Activated CD8-positive, alpha-beta memory T cell treated with anti-CD3 and anti-CD28 coated beads, Interleukin-2, amount 10 ng/mL, durations not matched to agents 7 days and 5 days (primary cell): ENCODE measurements around the gene SLC37A1. TPM values are rescaled to one million over a fixed set of nuclear protein-coding genes. Genes with fewer than 3 reads are reported as not detected.

ENCODE experiments used
- ATAC-seq: fragments of 150-1000 bp; cut with Tn5 transposase; one replicate; pipeline ENCODE4 v1.10.0; 2021; ENCODE audit warnings: moderate library complexity
- CTCF ChIA-PET: fragments of 350-600 bp; sonication (Branson Sonifier 250); formaldehyde crosslinking; loops from one replicate; lab custom pipeline; 2021; ENCODE audit warnings: antibody characterized with exemption; lab: Charles Lee
- DNase-seq: peaks from one replicate; pipeline ENCODE4 v3.0.0-alpha.2; 2020
- H3K27ac Mint-ChIP-seq: one replicate; pipeline ENCODE4 v1.8.0; 2021; ENCODE audit warnings: mild to moderate bottlenecking, mixed read lengths
- H3K27me3 Mint-ChIP-seq: one replicate; pipeline ENCODE4 v1.8.0; 2021; ENCODE audit warnings: mixed read lengths
- H3K36me3 Mint-ChIP-seq: one replicate; pipeline ENCODE4 v1.8.0; 2021; ENCODE audit warnings: mild to moderate bottlenecking, mixed read lengths
- H3K4me1 Mint-ChIP-seq: one replicate; pipeline ENCODE4 v1.8.0; 2021; ENCODE audit warnings: mixed read lengths
- H3K4me3 Mint-ChIP-seq: one replicate; pipeline ENCODE4 v1.8.0; 2021; ENCODE audit warnings: mild to moderate bottlenecking, moderate library complexity, mixed read lengths
- H3K9me3 Mint-ChIP-seq: one replicate; pipeline ENCODE4 v1.8.0; 2022; ENCODE audit warnings: low read depth, mixed read lengths
- total RNA-seq, 2 experiments: library from RNA; stranded (reverse); gene quantifications; one replicate each; pipeline ENCODE4 v1.2.3, GENCODE V29; 2021

The SLC37A1 gene
- total RNA-seq, 2 experiments from 2014 or later = 14.0 to 14.8 TPM

DNA sequence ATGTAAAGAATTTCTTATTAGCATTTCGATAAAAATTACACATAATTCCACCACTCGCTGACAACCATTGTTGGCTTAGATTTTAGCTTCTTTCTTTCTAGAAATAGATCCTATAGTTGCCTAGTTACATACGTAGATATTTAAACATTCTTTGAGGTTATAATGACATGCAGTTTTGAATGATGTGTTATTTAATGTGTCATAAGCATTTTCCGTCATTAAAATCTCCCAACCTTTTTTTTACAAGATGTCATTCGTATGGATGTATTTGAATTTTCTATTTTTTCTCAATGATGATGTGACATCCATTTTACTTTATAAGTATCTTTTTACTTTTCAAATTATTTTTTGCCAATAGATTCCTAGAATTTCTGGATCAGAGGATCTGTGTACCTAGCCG is 44.7 kb downstream of the SLC37A1 start:
- Mint-ChIP-seq H3K9me3 (no peaks in the 10 kb centered on the region), H3K4me3 (no peak overlapping the region), H3K36me3 (no peaks in the 10 kb centered on the region), H3K4me1 (peaks cover 2% of the 10 kb centered on the region), H3K27ac (no peak overlapping the region), H3K27me3 (no peaks in the 10 kb centered on the region)
- CTCF ChIA-PET = interaction anchor here (1.2 kb wide), 1 partner anchor 248 kb away, joined by 3 read pairs; no protein-coding TSS in a partner anchor
- DNase-seq (no peak), ATAC-seq (no peak)

DNA sequence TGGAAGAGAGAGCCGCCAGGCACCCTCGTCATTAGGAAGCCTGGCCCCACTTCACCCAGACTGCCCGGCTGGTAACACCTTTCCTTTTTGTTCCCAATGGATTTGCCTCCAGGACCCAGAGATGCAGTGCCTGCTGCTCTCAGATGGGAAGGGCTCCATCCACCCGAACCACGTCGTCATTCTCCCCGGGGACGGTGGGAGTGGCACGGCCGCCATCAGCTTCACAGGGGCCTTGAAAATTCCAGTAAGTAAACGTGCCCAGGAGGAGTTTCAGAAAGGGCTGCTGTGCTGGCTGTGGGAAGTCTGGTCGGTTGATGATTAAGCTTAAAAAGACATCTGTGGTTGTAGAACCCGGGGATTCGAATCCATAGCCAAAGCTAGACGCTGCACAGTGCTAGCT is 45.2 kb downstream of the SLC37A1 start:
- CTCF ChIA-PET = interaction anchor here (1.2 kb wide), 1 partner anchor 249 kb away, joined by 3 read pairs; no protein-coding TSS in a partner anchor

DNA sequence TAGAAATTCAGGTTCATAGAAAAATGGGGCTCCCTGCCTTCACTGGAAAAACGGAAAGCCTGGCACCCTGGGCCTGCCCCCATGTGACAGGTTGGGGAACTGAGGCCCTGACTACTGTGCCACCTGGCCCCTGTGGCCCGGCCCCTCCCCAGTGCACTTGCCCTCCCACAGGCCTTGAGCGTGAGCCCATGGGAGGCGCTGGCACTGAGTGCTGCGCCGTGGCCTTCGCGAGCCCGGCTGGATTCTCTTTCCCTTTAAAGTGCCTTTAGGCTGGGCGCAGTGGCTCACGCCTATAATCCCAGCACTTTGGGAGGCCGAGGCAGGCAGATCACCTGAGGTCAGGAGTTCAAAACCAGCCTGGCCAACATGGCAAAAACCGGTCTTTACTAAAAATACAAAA is 45.7 kb downstream of the SLC37A1 start:
- Mint-ChIP-seq H3K4me1 (peaks cover 2% of the 10 kb centered on the region), H3K9me3 (no peaks in the 10 kb centered on the region), H3K27me3 (no peaks in the 10 kb centered on the region), H3K4me3 (no peak overlapping the region), H3K27ac (no peak overlapping the region), H3K36me3 (no peaks in the 10 kb centered on the region)
- DNase-seq = no peak
- CTCF ChIA-PET = no interaction called here
- ATAC-seq = no peak

More for the DNA sequence above, 45.2 kb downstream of the SLC37A1 start:
- ATAC-seq (no peak), DNase-seq (no peak)
- Mint-ChIP-seq H3K27me3 (no peaks in the 10 kb centered on the region), H3K36me3 (no peaks in the 10 kb centered on the region), H3K4me3 (no peak overlapping the region), H3K4me1 (peaks cover 2% of the 10 kb centered on the region), H3K27ac (no peak overlapping the region), H3K9me3 (no peaks in the 10 kb centered on the region)

GRCh38 chr21:42560517-42561179 is 47.0 kb downstream of the SLC37A1 start:
- no peaks in the 10 kb centered on the region for H3K9me3 Mint-ChIP-seq
- H3K36me3 Mint-ChIP-seq = no peaks in the 10 kb centered on the region
- H3K4me3 Mint-ChIP-seq = no peak overlapping the region
- no peak overlapping the region for H3K27ac Mint-ChIP-seq
- H3K27me3 Mint-ChIP-seq = no peaks in the 10 kb centered on the region
- ATAC-seq = no peak
- H3K4me1 Mint-ChIP-seq = peaks cover 2% of the 10 kb centered on the region
- no peak for DNase-seq
- CTCF ChIA-PET = no interaction called here

GRCh38 chr21:42561762-42562650 is 48.4 kb downstream of the SLC37A1 start:
- no peak for ATAC-seq
- CTCF ChIA-PET = interaction anchor here (1.1 to 1.2 kb wide), 2 partner anchors 18 to 94 kb away, joined by 3 read pairs; no protein-coding TSS in a partner anchor
- no peaks in the 10 kb centered on the region for H3K36me3 Mint-ChIP-seq
- H3K4me3 Mint-ChIP-seq = no peak overlapping the region
- no peaks in the 10 kb centered on the region for H3K9me3 Mint-ChIP-seq
- no peak overlapping the region for H3K27ac Mint-ChIP-seq
- no peak for DNase-seq
- H3K4me1 Mint-ChIP-seq = peaks cover 2% of the 10 kb centered on the region
- no peaks in the 10 kb centered on the region for H3K27me3 Mint-ChIP-seq

DNA sequence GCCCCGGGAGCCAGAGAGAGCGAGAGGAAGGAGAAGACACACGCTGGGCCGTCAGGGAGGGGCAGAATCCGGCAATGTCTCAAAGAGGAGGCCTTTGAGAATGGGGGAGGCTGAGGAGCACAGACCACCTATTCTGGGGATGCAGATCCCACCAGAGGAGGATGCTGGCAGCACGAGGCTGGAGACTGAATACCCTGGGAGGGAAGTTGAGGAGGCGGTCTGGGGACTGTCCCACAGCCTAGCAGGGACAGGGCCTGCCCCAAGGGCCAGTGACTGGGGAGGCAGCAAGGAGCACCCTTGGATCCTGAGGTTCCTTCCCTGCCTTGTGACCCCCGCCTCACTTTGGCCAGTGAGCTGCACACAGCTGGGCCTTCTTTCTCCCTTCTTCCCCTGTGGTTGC is 49.2 kb downstream of the SLC37A1 start:
- Mint-ChIP-seq H3K27ac (no peak overlapping the region), H3K36me3 (no peaks in the 10 kb centered on the region), H3K27me3 (no peaks in the 10 kb centered on the region), H3K4me1 (peaks cover 2% of the 10 kb centered on the region), H3K4me3 (no peak overlapping the region), H3K9me3 (no peaks in the 10 kb centered on the region)
- CTCF ChIA-PET = no interaction called here
- DNase-seq (no peak), ATAC-seq (no peak)

GRCh38 chr21:42563261-42563660 is 49.6 kb downstream of the SLC37A1 start:
- no peaks in the 10 kb centered on the region for H3K27me3 Mint-ChIP-seq
- no peaks in the 10 kb centered on the region for H3K36me3 Mint-ChIP-seq
- CTCF ChIA-PET = no interaction called here
- no peak overlapping the region for H3K27ac Mint-ChIP-seq
- no peak for DNase-seq
- no peak for ATAC-seq
- H3K4me1 Mint-ChIP-seq = peaks cover 2% of the 10 kb centered on the region
- no peaks in the 10 kb centered on the region for H3K9me3 Mint-ChIP-seq
- H3K4me3 Mint-ChIP-seq = no peak overlapping the region

GRCh38 chr21:42563686-42564085 is 50.0 kb downstream of the SLC37A1 start:
- CTCF ChIA-PET = no interaction called here
- Mint-ChIP-seq H3K4me1 (peaks cover 2% of the 10 kb centered on the region), H3K36me3 (no peaks in the 10 kb centered on the region), H3K9me3 (no peaks in the 10 kb centered on the region), H3K4me3 (no peak overlapping the region), H3K27me3 (no peaks in the 10 kb centered on the region), H3K27ac (no peak overlapping the region)
- ATAC-seq (no peak), DNase-seq (no peak)

DNA sequence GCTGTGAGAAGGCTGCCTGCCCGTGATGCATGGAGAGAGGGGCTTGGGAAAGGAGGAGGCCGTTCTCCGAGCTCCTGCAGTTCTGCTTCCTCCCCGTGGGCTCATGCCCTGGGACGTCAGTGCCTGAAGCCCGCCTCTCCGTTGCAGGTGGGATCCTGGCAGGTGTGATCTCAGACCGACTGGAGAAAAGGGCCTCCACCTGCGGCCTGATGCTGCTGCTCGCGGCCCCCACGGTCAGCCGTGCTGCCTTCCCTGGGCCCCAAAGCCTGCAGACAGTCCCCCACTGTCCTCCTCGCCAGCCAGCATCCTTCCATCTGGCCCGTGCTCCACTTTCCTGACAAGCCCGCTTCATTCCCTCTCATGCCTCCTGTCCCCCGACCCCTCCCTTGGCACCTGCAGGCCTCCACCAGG is 50.9 kb downstream of the SLC37A1 start:
- Mint-ChIP-seq H3K9me3 (no peaks in the 10 kb centered on the region), H3K27ac (no peak overlapping the region), H3K27me3 (no peaks in the 10 kb centered on the region), H3K4me1 (peaks cover 2% of the 10 kb centered on the region), H3K4me3 (no peak overlapping the region), H3K36me3 (no peaks in the 10 kb centered on the region)
- DNase-seq = peak; percentile 15
- CTCF ChIA-PET = interaction anchor here (0.9 kb wide), 1 partner anchor 1298 kb away, joined by 3 read pairs; no protein-coding TSS in a partner anchor
- ATAC-seq = no peak

DNA sequence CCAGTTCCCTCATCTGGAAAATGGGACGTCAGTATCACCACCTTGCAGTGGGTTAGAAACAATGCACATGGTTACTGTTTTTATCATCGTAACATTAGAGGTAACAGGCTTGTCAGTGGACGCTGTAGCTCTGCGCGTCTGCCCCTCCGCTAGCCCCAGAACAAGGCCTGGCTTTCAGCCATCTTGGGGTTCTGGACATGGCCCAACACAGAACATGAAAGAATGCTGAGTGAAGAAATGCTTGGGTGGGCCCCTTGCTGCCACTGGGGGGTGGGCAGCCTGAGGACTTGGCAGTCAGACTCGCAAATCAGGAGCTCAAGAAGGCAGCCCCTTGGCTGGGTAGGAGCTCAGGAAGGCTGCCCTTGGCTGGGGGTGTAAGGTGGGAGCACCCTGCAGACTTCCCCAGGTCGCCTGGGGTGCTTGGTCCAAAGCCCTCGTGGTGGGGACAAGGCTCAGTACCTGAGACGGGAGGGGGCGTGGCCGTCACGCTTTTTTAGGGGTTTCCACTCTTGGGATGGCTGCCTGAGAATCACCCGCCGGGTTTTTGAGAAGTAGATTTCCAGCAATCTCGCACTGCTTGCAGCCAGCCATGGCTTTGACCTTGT is 51.7 kb downstream of the SLC37A1 start:
- CTCF ChIA-PET = interaction anchor here (0.9 kb wide), 1 partner anchor 1299 kb away, joined by 3 read pairs; no protein-coding TSS in a partner anchor
- H3K9me3 Mint-ChIP-seq = no peaks in the 10 kb centered on the region
- no peak overlapping the region for H3K4me3 Mint-ChIP-seq
- peaks cover 2% of the 10 kb centered on the region for H3K4me1 Mint-ChIP-seq
- H3K27ac Mint-ChIP-seq = no peak overlapping the region
- H3K27me3 Mint-ChIP-seq = no peaks in the 10 kb centered on the region
- H3K36me3 Mint-ChIP-seq = no peaks in the 10 kb centered on the region
- ATAC-seq (no peak), DNase-seq (peak; percentile 27)

GRCh38 chr21:42565886-42566523 is 52.4 kb downstream of the SLC37A1 start:
- CTCF ChIA-PET = no interaction called here
- H3K36me3 Mint-ChIP-seq = no peaks in the 10 kb centered on the region

DNA sequence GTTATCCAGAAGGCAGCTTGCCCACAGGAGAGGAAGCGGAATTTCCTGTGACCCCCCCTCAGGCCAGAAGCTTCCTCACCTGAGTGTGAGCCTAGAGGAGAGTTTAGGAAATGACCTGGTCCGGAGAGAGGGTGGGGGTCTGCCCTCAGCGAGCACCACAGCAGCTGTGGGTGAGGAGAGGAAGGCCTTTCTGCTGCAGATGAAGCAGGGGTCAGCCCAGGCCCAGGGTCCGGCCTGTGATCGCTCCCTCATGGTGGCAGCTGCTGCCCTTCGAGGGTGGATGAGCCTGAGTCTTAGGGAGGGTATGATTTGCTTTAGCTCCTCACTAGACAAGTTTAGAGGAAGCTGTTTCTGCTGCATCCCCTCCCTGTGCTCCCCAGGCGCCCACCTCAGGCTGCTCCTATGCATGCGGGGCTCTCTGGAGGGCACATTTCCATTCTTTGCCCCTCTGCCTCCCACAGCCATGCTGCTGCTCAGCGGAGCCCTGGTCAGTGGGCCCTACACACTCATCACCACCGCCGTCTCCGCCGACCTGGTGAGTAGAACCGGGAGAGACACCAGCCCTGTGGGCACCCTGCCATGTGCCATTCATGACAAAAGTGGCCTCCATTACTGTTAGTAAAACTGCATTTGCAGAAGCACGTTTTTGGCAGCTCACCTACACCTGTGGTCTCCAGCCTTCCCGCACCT is 53.0 kb downstream of the SLC37A1 start:
- CTCF ChIA-PET = no interaction called here
- ATAC-seq = no peak
- no peak overlapping the region for H3K4me3 Mint-ChIP-seq
- no peak overlapping the region for H3K27ac Mint-ChIP-seq
- no peaks in the 10 kb centered on the region for H3K36me3 Mint-ChIP-seq
- H3K4me1 Mint-ChIP-seq = peaks cover 2% of the 10 kb centered on the region
- DNase-seq = peak; percentile 21
- no peaks in the 10 kb centered on the region for H3K9me3 Mint-ChIP-seq
- H3K27me3 Mint-ChIP-seq = no peaks in the 10 kb centered on the region

More at GRCh38 chr21:42565886-42566523, 52.4 kb downstream of the SLC37A1 start:
- Mint-ChIP-seq H3K4me3 (no peak overlapping the region), H3K4me1 (peaks cover 2% of the 10 kb centered on the region), H3K9me3 (no peaks in the 10 kb centered on the region), H3K27ac (no peak overlapping the region), H3K27me3 (no peaks in the 10 kb centered on the region)
- DNase-seq = peak; percentile 25
- no peak for ATAC-seq

DNA sequence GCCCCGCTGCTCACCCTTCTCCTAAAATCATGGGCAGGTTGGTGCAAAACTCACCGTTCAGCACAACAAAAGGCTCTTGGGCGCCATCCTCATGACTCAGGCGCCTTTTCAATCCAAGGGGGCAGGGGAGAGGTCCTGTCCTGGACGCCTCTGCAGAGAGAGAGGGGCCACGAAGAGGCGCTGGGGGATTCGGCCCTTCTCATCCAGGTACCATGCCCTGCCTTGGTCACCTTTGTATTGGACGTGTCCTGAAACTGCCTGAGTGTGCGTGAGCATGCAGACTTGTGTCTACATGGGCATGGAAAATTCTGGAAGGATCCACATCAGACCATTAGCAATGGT is 53.5 kb downstream of the SLC37A1 start:
- ATAC-seq (no peak), DNase-seq (no peak)
- no peaks in the 10 kb centered on the region for H3K36me3 Mint-ChIP-seq
- CTCF ChIA-PET = no interaction called here
- no peaks in the 10 kb centered on the region for H3K4me1 Mint-ChIP-seq
- no peaks in the 10 kb centered on the region for H3K9me3 Mint-ChIP-seq
- H3K27ac Mint-ChIP-seq = no peak overlapping the region
- H3K27me3 Mint-ChIP-seq = no peaks in the 10 kb centered on the region
- no peak overlapping the region for H3K4me3 Mint-ChIP-seq
